HT-29 (cell line): ENCODE data around the gene NR5A2. TPM values are rescaled to one million over a fixed set of nuclear protein-coding genes. Genes with fewer than 3 reads are reported as not detected.
"Not testable (repeated sequence)": the region's sequence is repeated elsewhere in the genome, so short reads cannot be mapped to it uniquely, and the experiment has no call there.

ENCODE experiments used
- DNase-seq: peaks from one replicate; pipeline ENCODE4 v3.0.0-alpha.2; 2015; ENCODE audit warnings: low spot score
- total RNA-seq: library from RNA; depleted of rRNA; stranded (reverse); fragments of >200 nt; shearing (Covaris generic); gene quantifications from 2 replicates; pipeline ENCODE4 v1.2.3, GENCODE V29; 2014

The NR5A2 gene
- total RNA-seq, 1 experiment from 2014 or later = 2.6 TPM

- no peak for DNase-seq
These were observed 135.4 kb downstream of the NR5A2 start for GRCh38 chr1:200162877-200163276.

- DNase-seq = no peak
These were observed 136.4 kb downstream of the NR5A2 start for GRCh38 chr1:200163911-200164310.

GRCh38 chr1:200165493-200166220, 138.1 kb downstream of the NR5A2 start:
- DNase-seq = no peak

- DNase-seq = peak; percentile 40
These were observed 138.9 kb downstream of the NR5A2 start for GRCh38 chr1:200166411-200166810.

GRCh38 chr1:200168926-200169325, 141.4 kb downstream of the NR5A2 start:
- no peak for DNase-seq

- DNase-seq = no peak
These were observed 144.8 kb downstream of the NR5A2 start for GRCh38 chr1:200172311-200172710.

GRCh38 chr1:200173097-200173618, 145.6 kb downstream of the NR5A2 start:
- DNase-seq = no peak

- DNase-seq = no peak
These were observed 147.2 kb downstream of the NR5A2 start for GRCh38 chr1:200174525-200175295.

GRCh38 chr1:200176181-200176580, 148.7 kb downstream of the NR5A2 start:
- no peak for DNase-seq

GRCh38 chr1:200176798-200177197, 149.3 kb downstream of the NR5A2 start:
- no peak for DNase-seq

GRCh38 chr1:200178340-200178739, 150.8 kb downstream of the NR5A2 start:
- no peak for DNase-seq

- no peak for DNase-seq
These were observed 151.7 kb downstream of the NR5A2 start for GRCh38 chr1:200179126-200179780.

- DNase-seq = no peak
These were observed 152.3 kb downstream of the NR5A2 start for GRCh38 chr1:200179781-200180160.

GRCh38 chr1:200180821-200181220, 153.3 kb downstream of the NR5A2 start:
- no peak for DNase-seq

GRCh38 chr1:200181861-200182260, 154.4 kb downstream of the NR5A2 start:
- no peak for DNase-seq

GRCh38 chr1:200182701-200183100, 155.2 kb downstream of the NR5A2 start:
- no peak for DNase-seq

- DNase-seq = no peak
These were observed 156.1 kb downstream of the NR5A2 start for GRCh38 chr1:200183637-200184036.

- DNase-seq = peak; percentile 79
These were observed 156.7 kb downstream of the NR5A2 start for GRCh38 chr1:200184196-200184595.

- DNase-seq = not testable (repeated sequence)
These were observed 157.7 kb downstream of the NR5A2 start for GRCh38 chr1:200185191-200185590.

- not testable (repeated sequence) for DNase-seq
These were observed 159.8 kb downstream of the NR5A2 start for GRCh38 chr1:200187332-200187731.

- no peak for DNase-seq
These were observed 164.5 kb downstream of the NR5A2 start for GRCh38 chr1:200191993-200192392.

GRCh38 chr1:200194477-200194876, 167.0 kb downstream of the NR5A2 start:
- no peak for DNase-seq
